ENCODE results near the gene PDLIM3.

Gene PDLIM3

DNA sequence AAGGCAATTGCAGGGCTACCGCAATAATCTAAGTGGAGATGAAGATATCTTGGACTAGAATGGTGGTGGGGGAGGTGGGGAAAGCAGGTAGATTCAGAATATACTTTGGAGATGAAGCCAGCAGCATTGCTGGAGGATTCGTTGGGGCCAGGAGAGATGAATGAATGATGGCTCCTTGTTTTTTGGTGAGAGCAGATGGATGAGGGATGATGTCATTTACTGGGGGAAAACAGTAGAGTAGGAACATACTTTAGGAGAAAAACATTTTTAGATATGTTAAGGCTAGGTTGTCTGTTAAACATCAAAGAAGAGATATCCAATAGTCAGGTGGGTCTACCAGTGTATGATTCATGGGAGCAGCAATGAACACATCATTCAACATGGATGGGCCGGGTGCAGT lies 69.6 kb downstream of the PDLIM3 start:
- no peak overlapping the region for H2AK5ac ChIP-seq (ENCODE audit: low read depth, low read length)
- H3K4me2 ChIP-seq (ENCODE audit: insufficient read depth, low read length, poor library complexity, severe bottlenecking), result no peak overlapping the region
- no peak overlapping the region for H3K9ac ChIP-seq (ENCODE audit: low read depth, low read length, poor library complexity)
- H4K8ac ChIP-seq (ENCODE audit: low read depth, low read length), result no peak overlapping the region
- no peak overlapping the region for H3K18ac ChIP-seq (ENCODE audit: low read length)
- H3K9me3 ChIP-seq (replicated peaks in 1 of 2; ENCODE audit: control insufficient read depth in 2 of 2, insufficient read depth in 1 of 2, low read depth in 1 of 2, low read length in 2 of 2), result no peaks in the 10 kb centered on the region
- H3K4me3 ChIP-seq (ENCODE audit: low read length in 2 of 2), result no peak overlapping the region
- H2BK120ac ChIP-seq (ENCODE audit: low read depth, low read length), result no peak overlapping the region
- no peak overlapping the region for H2AFZ ChIP-seq (ENCODE audit: low read length)
- no peak for DNase-seq (ENCODE audit: low spot score)
- H2BK5ac ChIP-seq (ENCODE audit: low read length), result no peak overlapping the region
- no peak overlapping the region for H3K27ac ChIP-seq (replicated peaks; ENCODE audit: low read length)
- H3K27me3 ChIP-seq (ENCODE audit: control insufficient read depth in 3 of 3, insufficient read depth in 3 of 3, low read depth in 1 of 3, low read length in 3 of 3), result peaks cover 0 to 47% (median 4%) of the 10 kb centered on the region in 3 experiments
- H3K23ac ChIP-seq (ENCODE audit: low read depth, low read length, poor library complexity), result no peak overlapping the region
- no peak overlapping the region for H3K14ac ChIP-seq (ENCODE audit: low read length)
- no CpG with 5 or more reads among the region's 3 CpGs for WGBS, 2 donors (ENCODE audit: extremely low coverage in 2 of 2, insufficient read length in 2 of 2, insufficient replicate concordance in 1 of 2)
- H3K4ac ChIP-seq (ENCODE audit: low read length), result no peak overlapping the region
- no peak overlapping the region for H4K91ac ChIP-seq (ENCODE audit: low read depth, low read length, poor library complexity)
- no peaks in the 10 kb centered on the region for H3K79me1 ChIP-seq (ENCODE audit: low read depth, low read length)
- no peaks in the 10 kb centered on the region for H3K36me3 ChIP-seq (replicated peaks in 1 of 2; ENCODE audit: control insufficient read depth in 2 of 2, insufficient read depth in 2 of 2, low read length in 2 of 2)
- peaks cover 5 to 8% of the 10 kb centered on the region in 2 donors for H3K4me1 ChIP-seq (ENCODE audit: control insufficient read depth in 2 of 2, insufficient read depth in 1 of 2, low read depth in 1 of 2, low read length in 2 of 2)
- no peak overlapping the region for H2BK15ac ChIP-seq (ENCODE audit: low read length)
- no peak overlapping the region for H2BK12ac ChIP-seq (ENCODE audit: low read length)

DNA sequence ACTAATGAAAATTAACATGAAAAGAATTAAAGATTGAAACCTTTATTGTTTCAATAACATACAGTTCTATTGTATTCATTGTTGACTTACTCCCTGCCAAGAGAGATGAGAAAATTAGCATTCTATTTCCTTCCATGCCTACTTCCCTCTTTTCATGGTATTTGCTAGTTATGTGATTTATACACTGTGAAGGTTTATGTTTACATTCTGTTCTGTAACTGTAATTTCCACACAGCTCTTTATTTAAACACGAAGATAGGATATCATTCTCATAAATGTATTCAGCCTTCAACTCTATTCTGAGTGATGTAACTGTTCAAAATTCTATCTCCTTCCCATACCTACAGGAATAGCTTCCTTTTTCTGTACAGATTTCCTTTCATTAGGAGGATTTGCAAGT lies 70.4 kb downstream of the PDLIM3 start:
- DNase-seq (ENCODE audit: low spot score), result no peak
- Histone ChIP-seq H3K9me3 (replicated peaks in 1 of 2; ENCODE audit: control insufficient read depth in 2 of 2, insufficient read depth in 1 of 2, low read depth in 1 of 2, low read length in 2 of 2) (no peaks in the 10 kb centered on the region), H2BK12ac (ENCODE audit: low read length) (no peak overlapping the region), H2BK5ac (ENCODE audit: low read length) (no peak overlapping the region), H3K36me3 (replicated peaks in 1 of 2; ENCODE audit: control insufficient read depth in 2 of 2, insufficient read depth in 2 of 2, low read length in 2 of 2) (no peaks in the 10 kb centered on the region), H2AFZ (ENCODE audit: low read length) (no peak overlapping the region), H3K23ac (ENCODE audit: low read depth, low read length, poor library complexity) (no peak overlapping the region), H3K4ac (ENCODE audit: low read length) (no peak overlapping the region), H2BK15ac (ENCODE audit: low read length) (no peak overlapping the region), H3K14ac (ENCODE audit: low read length) (no peak overlapping the region), H2AK5ac (ENCODE audit: low read depth, low read length) (no peak overlapping the region), H3K27ac (replicated peaks; ENCODE audit: low read length) (no peak overlapping the region), H3K79me1 (ENCODE audit: low read depth, low read length) (no peaks in the 10 kb centered on the region), H4K91ac (ENCODE audit: low read depth, low read length, poor library complexity) (no peak overlapping the region), H3K4me3 (ENCODE audit: low read length in 2 of 2) (no peak overlapping the region), H3K4me2 (ENCODE audit: insufficient read depth, low read length, poor library complexity, severe bottlenecking) (no peak overlapping the region), H4K8ac (ENCODE audit: low read depth, low read length) (no peak overlapping the region), H2BK120ac (ENCODE audit: low read depth, low read length) (no peak overlapping the region), H3K4me1 (ENCODE audit: control insufficient read depth in 2 of 2, insufficient read depth in 1 of 2, low read depth in 1 of 2, low read length in 2 of 2) (peaks cover 1 to 4% of the 10 kb centered on the region in 2 donors), H3K27me3 (ENCODE audit: control insufficient read depth in 3 of 3, insufficient read depth in 3 of 3, low read depth in 1 of 3, low read length in 3 of 3) (peaks cover 0 to 41% (median 0%) of the 10 kb centered on the region in 3 experiments), H3K9ac (ENCODE audit: low read depth, low read length, poor library complexity) (no peak overlapping the region), H3K18ac (ENCODE audit: low read length) (no peak overlapping the region)
- WGBS, 2 donors (ENCODE audit: extremely low coverage in 2 of 2, insufficient read length in 2 of 2, insufficient replicate concordance in 1 of 2), result no CpG with 5 or more reads among the region's 1 CpG

DNA sequence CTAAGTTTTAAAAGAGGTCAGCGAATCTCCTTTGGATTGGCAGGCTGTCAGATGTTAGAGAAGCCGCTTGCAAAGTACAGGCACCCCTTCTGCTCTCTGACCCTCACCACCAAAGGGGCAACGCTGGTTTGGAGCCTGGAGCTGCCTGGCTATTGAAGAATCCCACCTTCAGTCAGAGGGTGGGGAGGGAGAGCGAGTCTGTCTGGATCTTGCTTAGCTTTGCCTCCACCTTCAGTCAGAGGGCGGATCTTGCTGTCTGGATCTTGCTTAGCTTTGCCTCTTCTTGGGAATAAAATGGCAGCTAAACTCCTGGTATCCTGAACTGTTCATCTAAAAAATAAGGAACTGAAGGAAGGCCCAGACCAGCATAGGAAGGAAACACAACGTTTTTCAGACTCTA lies 71.1 kb downstream of the PDLIM3 start:
- H3K14ac ChIP-seq (ENCODE audit: low read length), result no peak overlapping the region
- H3K27me3 ChIP-seq (ENCODE audit: control insufficient read depth in 3 of 3, insufficient read depth in 3 of 3, low read depth in 1 of 3, low read length in 3 of 3), result peaks cover 0 to 38% (median 0%) of the 10 kb centered on the region in 3 experiments
- H4K8ac ChIP-seq (ENCODE audit: low read depth, low read length), result no peak overlapping the region
- no CpG with 5 or more reads among the region's 6 CpGs for WGBS, 2 donors (ENCODE audit: extremely low coverage in 2 of 2, insufficient read length in 2 of 2, insufficient replicate concordance in 1 of 2)
- no peak overlapping the region for H2BK5ac ChIP-seq (ENCODE audit: low read length)
- H3K4me1 ChIP-seq (ENCODE audit: control insufficient read depth in 2 of 2, insufficient read depth in 1 of 2, low read depth in 1 of 2, low read length in 2 of 2), result peaks cover 0 to 1% of the 10 kb centered on the region in 2 donors
- no peak overlapping the region for H3K9ac ChIP-seq (ENCODE audit: low read depth, low read length, poor library complexity)
- no peaks in the 10 kb centered on the region for H3K79me1 ChIP-seq (ENCODE audit: low read depth, low read length)
- no peak for DNase-seq (ENCODE audit: low spot score)
- H3K18ac ChIP-seq (ENCODE audit: low read length), result peak overlapping the region; percentile 2
- no peak overlapping the region for H3K4me2 ChIP-seq (ENCODE audit: insufficient read depth, low read length, poor library complexity, severe bottlenecking)
- H4K91ac ChIP-seq (ENCODE audit: low read depth, low read length, poor library complexity), result no peak overlapping the region
- no peak overlapping the region for H2BK15ac ChIP-seq (ENCODE audit: low read length)
- H2BK12ac ChIP-seq (ENCODE audit: low read length), result no peak overlapping the region
- H2BK120ac ChIP-seq (ENCODE audit: low read depth, low read length), result no peak overlapping the region
- H3K27ac ChIP-seq (replicated peaks; ENCODE audit: low read length), result no peak overlapping the region
- H3K23ac ChIP-seq (ENCODE audit: low read depth, low read length, poor library complexity), result no peak overlapping the region
- peak overlapping the region; percentile 48 for H2AFZ ChIP-seq (ENCODE audit: low read length)
- no peak overlapping the region for H3K4me3 ChIP-seq (ENCODE audit: low read length in 2 of 2)
- no peaks in the 10 kb centered on the region for H3K9me3 ChIP-seq (replicated peaks in 1 of 2; ENCODE audit: control insufficient read depth in 2 of 2, insufficient read depth in 1 of 2, low read depth in 1 of 2, low read length in 2 of 2)
- H3K36me3 ChIP-seq (replicated peaks in 1 of 2; ENCODE audit: control insufficient read depth in 2 of 2, insufficient read depth in 2 of 2, low read length in 2 of 2), result no peaks in the 10 kb centered on the region
- no peak overlapping the region for H2AK5ac ChIP-seq (ENCODE audit: low read depth, low read length)
- no peak overlapping the region for H3K4ac ChIP-seq (ENCODE audit: low read length)

DNA sequence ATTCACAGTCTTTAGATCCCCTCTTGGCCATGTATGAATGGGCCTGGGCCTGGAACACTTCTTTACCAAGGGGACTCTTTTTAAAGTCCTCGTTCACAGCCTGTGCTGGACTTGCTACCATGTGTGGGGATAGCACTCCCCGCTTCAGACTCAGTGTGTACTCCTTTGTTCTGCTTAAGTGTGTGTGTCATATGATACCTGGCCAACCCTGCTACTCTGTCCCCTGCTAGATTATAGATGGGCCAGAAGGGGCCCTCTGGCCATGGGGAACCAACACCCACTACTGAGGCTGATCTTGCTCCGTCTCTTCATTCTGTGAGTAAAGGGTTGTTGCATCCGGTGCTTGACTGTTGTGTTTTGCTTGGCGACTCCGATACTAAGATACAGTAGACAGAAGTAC lies 71.8 kb downstream of the PDLIM3 start:
- Histone ChIP-seq H2BK12ac (ENCODE audit: low read length) (no peak overlapping the region), H3K14ac (ENCODE audit: low read length) (no peak overlapping the region), H4K8ac (ENCODE audit: low read depth, low read length) (no peak overlapping the region), H3K23ac (ENCODE audit: low read depth, low read length, poor library complexity) (no peak overlapping the region), H2BK5ac (ENCODE audit: low read length) (no peak overlapping the region), H3K4ac (ENCODE audit: low read length) (no peak overlapping the region), H3K36me3 (replicated peaks in 1 of 2; ENCODE audit: control insufficient read depth in 2 of 2, insufficient read depth in 2 of 2, low read length in 2 of 2) (no peaks in the 10 kb centered on the region), H4K91ac (ENCODE audit: low read depth, low read length, poor library complexity) (no peak overlapping the region), H2AFZ (ENCODE audit: low read length) (no peak overlapping the region), H3K27me3 (ENCODE audit: control insufficient read depth in 3 of 3, insufficient read depth in 3 of 3, low read depth in 1 of 3, low read length in 3 of 3) (peaks cover 0 to 37% (median 0%) of the 10 kb centered on the region in 3 experiments), H3K79me1 (ENCODE audit: low read depth, low read length) (no peaks in the 10 kb centered on the region), H3K4me3 (ENCODE audit: low read length in 2 of 2) (no peak overlapping the region), H3K9me3 (replicated peaks in 1 of 2; ENCODE audit: control insufficient read depth in 2 of 2, insufficient read depth in 1 of 2, low read depth in 1 of 2, low read length in 2 of 2) (no peaks in the 10 kb centered on the region), H2BK15ac (ENCODE audit: low read length) (no peak overlapping the region), H3K18ac (ENCODE audit: low read length) (no peak overlapping the region), H3K4me1 (ENCODE audit: control insufficient read depth in 2 of 2, insufficient read depth in 1 of 2, low read depth in 1 of 2, low read length in 2 of 2) (peaks cover 0 to 1% of the 10 kb centered on the region in 2 donors), H2BK120ac (ENCODE audit: low read depth, low read length) (no peak overlapping the region), H3K27ac (replicated peaks; ENCODE audit: low read length) (no peak overlapping the region), H3K4me2 (ENCODE audit: insufficient read depth, low read length, poor library complexity, severe bottlenecking) (no peak overlapping the region), H2AK5ac (ENCODE audit: low read depth, low read length) (no peak overlapping the region), H3K9ac (ENCODE audit: low read depth, low read length, poor library complexity) (no peak overlapping the region)
- no CpG with 5 or more reads among the region's 6 CpGs for WGBS, 2 donors (ENCODE audit: extremely low coverage in 2 of 2, insufficient read length in 2 of 2, insufficient replicate concordance in 1 of 2)
- no peak for DNase-seq (ENCODE audit: low spot score)
